Activated CD4-positive, alpha-beta memory T cell treated with anti-CD3 and anti-CD28 coated beads, Interleukin-2, amount 10 ng/mL, durations not matched to agents 7 days and 5 days (primary cell): Measurements from ENCODE around the gene SELENOV. TPM values are rescaled to one million over a fixed set of nuclear protein-coding genes. Genes with fewer than 3 reads are reported as not detected.

Experiments
- CTCF ChIA-PET: fragments of 350-600 bp; sonication (Branson Sonifier 250); formaldehyde crosslinking; loops from one replicate; lab custom pipeline; 2021; ENCODE audit warnings: antibody characterized with exemption, inconsistent platforms; lab: Charles Lee
- POLR2A ChIA-PET: fragments of 350-600 bp; sonication (Branson Sonifier 250); formaldehyde crosslinking; loops from one replicate; lab custom pipeline; 2021; ENCODE audit warnings: antibody characterized with exemption; lab: Charles Lee
- DNase-seq: peaks from one replicate; pipeline ENCODE4 v3.0.0-alpha.2; 2020
- H3K27ac Mint-ChIP-seq: one replicate; pipeline ENCODE4 v1.8.0; 2021; ENCODE audit warnings: mild to moderate bottlenecking, mixed read lengths
- H3K27me3 Mint-ChIP-seq: one replicate; pipeline ENCODE4 v1.8.0; 2021; ENCODE audit warnings: mixed read lengths
- H3K36me3 Mint-ChIP-seq: one replicate; pipeline ENCODE4 v1.8.0; 2021; ENCODE audit warnings: low read depth, mixed read lengths
- H3K4me1 Mint-ChIP-seq: one replicate; pipeline ENCODE4 v1.8.0; 2021; ENCODE audit warnings: mixed read lengths
- H3K4me3 Mint-ChIP-seq: one replicate; pipeline ENCODE4 v1.8.0; 2021; ENCODE audit warnings: mild to moderate bottlenecking, mixed read lengths
- H3K9me3 Mint-ChIP-seq: one replicate; pipeline ENCODE4 v1.8.0; 2021; ENCODE audit warnings: mixed read lengths
- total RNA-seq, 2 experiments: library from RNA; stranded (reverse); gene quantifications; one replicate each; pipeline ENCODE4 v1.2.3, GENCODE V29; 2021

SELENOV gene
- total RNA-seq, 2 experiments from 2014 or later: not detected

- Mint-ChIP-seq H3K36me3 (peaks cover 9% of the 10 kb centered on the region), H3K4me1 (peaks cover 33% of the 10 kb centered on the region), H3K27ac (peak within 1 kb of the TSS; percentile 75), H3K9me3 (no peaks in the 10 kb centered on the region), H3K27me3 (no peaks in the 10 kb centered on the region), H3K4me3 (peak within 1 kb of the TSS; percentile 92)
- CTCF ChIA-PET: interaction anchor here (0.7 to 4.6 kb wide), 20 partner anchors 10 to 412 kb away, joined by 3 to 61 read pairs (median 4); partner anchors contain the start of genes PAF1 and RPS16
- DNase-seq: peak; percentile 96
- POLR2A ChIA-PET: interaction anchor here (0.8 to 2.2 kb wide), 13 partner anchors 9 to 141 kb away, joined by 3 to 17 read pairs (median 4); partner anchors contain the start of genes RPS16 and SUPT5H
Measured at GRCh38 chr19:39532233-39533002, 17.5 kb downstream of the SELENOV start, which contains the start of gene EID2B. EID2B (minus strand) TSS chr19:39532852; CDS start chr19:39532802, 50 bp downstream.

DNA sequence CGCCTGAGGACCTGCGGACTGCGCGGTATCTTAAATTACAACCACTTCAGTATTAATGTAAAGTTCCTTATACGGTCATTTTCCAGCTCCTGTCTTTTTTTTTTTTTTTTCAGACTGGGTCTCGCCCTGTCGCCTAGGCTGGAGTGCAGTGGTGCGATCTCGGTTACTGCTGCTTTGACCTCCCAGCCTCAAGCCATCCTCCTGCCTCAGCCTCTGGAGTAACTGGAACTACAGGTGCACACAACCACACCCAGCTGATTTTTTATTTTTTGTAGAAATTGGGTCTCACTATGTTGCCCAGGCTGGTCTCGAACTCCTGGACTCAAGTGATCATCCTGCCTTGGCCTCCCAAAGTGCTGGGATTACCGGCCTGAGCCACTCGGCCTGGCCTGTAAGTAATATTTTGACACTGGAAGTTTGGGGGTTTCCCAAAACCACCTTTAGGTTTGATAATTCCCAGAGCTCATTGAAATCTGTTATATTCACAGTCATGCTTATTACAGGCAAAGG lies 18.1 kb downstream of the SELENOV start:
- DNase-seq: no peak
- no peaks in the 10 kb centered on the region for H3K9me3 Mint-ChIP-seq
- peaks cover 39% of the 10 kb centered on the region for H3K4me1 Mint-ChIP-seq
- no peaks in the 10 kb centered on the region for H3K27me3 Mint-ChIP-seq
- peak overlapping the region; percentile 75 for H3K27ac Mint-ChIP-seq
- ChIA-PET CTCF (interaction anchor here (0.7 to 4.6 kb wide), 17 partner anchors 11 to 413 kb away, joined by 3 to 61 read pairs (median 4); partner anchors contain the start of genes PAF1, RPS16 and TIMM50), POLR2A (interaction anchor here (1.0 to 2.2 kb wide), 13 partner anchors 9 to 141 kb away, joined by 3 to 17 read pairs (median 4); partner anchors contain the start of genes RPS16 and SUPT5H)
- peaks cover 9% of the 10 kb centered on the region for H3K36me3 Mint-ChIP-seq
- peak overlapping the region; percentile 17 for H3K4me3 Mint-ChIP-seq

GRCh38 chr19:39533791-39534190 lies 18.9 kb downstream of the SELENOV start:
- ChIA-PET CTCF (interaction anchor here (0.6 to 4.6 kb wide), 11 partner anchors 10 to 414 kb away, joined by 3 to 61 read pairs (median 4); partner anchors contain the start of genes PAF1, RPS16 and TIMM50), POLR2A (interaction anchor here (0.9 to 2.2 kb wide), 5 partner anchors 15 to 136 kb away, joined by 3 to 10 read pairs (median 8); partner anchors contain the start of genes RPS16, SUPT5H and TIMM50)
- Mint-ChIP-seq H3K36me3 (peaks cover 8% of the 10 kb centered on the region), H3K27ac (no peak overlapping the region), H3K4me1 (peaks cover 43% of the 10 kb centered on the region), H3K27me3 (no peaks in the 10 kb centered on the region), H3K9me3 (no peaks in the 10 kb centered on the region), H3K4me3 (no peak overlapping the region)
- DNase-seq: no peak

- H3K9me3 Mint-ChIP-seq: no peaks in the 10 kb centered on the region
- peak overlapping the region; percentile 85 for H3K4me3 Mint-ChIP-seq
- peaks cover 11% of the 10 kb centered on the region for H3K36me3 Mint-ChIP-seq
- H3K27me3 Mint-ChIP-seq: no peaks in the 10 kb centered on the region
- peak overlapping the region; percentile 47 for H3K27ac Mint-ChIP-seq
- POLR2A ChIA-PET: interaction anchor here (0.6 to 1.7 kb wide), 9 partner anchors 57 to 148 kb away, joined by 3 to 8 read pairs (median 4); partner anchors contain the start of genes MED29, PAF1, RPS16 and SUPT5H
- CTCF ChIA-PET: interaction anchor here (0.6 to 2.3 kb wide), 7 partner anchors 12 to 253 kb away, joined by 3 to 15 read pairs (median 3); partner anchors contain the start of gene SAMD4B
- H3K4me1 Mint-ChIP-seq: peaks cover 46% of the 10 kb centered on the region
- no peak for DNase-seq
Measured at GRCh38 chr19:39539165-39539517, 24.2 kb downstream of the SELENOV start.

DNA sequence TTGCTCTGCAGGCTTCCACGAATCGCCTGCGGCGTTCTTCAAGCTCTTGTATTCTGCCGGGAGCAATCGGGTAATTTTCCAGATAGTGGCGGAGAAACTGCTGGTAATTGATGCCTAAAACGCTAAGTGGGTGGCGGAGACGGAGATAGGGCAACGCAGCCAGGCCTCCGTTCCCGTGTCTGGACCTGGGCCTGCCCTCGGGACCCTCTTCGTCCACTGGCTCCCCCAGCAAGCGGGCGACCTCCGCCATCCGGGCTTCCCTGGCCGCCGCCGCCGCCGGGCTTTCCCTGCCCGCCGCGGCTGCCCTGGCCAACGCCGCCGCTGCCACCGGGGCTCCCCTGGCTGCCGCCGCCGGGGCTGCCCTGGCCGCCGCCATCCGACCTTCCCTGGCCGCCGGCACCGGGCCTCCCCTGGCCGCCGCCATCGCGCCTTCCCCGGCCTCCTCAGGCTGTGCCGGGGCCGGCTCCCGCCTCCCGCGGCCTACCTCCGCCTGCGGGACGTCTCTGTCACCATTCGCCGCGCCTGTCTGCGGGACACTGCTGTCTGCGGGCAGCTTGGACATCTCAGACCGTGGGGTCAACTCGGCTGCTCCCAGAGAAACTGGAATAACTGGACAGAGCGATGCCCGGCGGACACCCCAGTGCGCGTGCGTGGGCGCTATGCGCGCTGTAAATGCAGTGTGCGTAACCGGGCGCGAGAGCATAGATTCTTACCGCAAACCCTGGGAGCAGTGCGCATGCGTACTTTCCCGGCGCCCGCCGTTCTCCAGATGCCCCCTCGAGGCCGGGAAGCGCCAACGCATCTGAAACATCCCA lies 24.8 kb downstream of the SELENOV start, which contains the start of gene EID2:
EID2 (minus strand) TSS at position 644 of the 815 bp plus-strand sequence; CDS start at position 562, 82 bp downstream.
- ChIA-PET POLR2A (interaction anchor here (0.9 to 1.7 kb wide), 8 partner anchors 58 to 148 kb away, joined by 3 to 8 read pairs (median 4); partner anchors contain the start of genes MED29, PAF1, RPS16 and SUPT5H), CTCF (interaction anchor here (0.6 to 2.3 kb wide), 8 partner anchors 12 to 253 kb away, joined by 3 to 15 read pairs (median 3); partner anchors contain the start of gene SAMD4B)
- peak within 1 kb of the TSS; percentile 94 for H3K4me3 Mint-ChIP-seq
- H3K36me3 Mint-ChIP-seq: peaks cover 11% of the 10 kb centered on the region
- H3K4me1 Mint-ChIP-seq: peaks cover 52% of the 10 kb centered on the region
- H3K27me3 Mint-ChIP-seq: no peaks in the 10 kb centered on the region
- DNase-seq: peak; percentile 96
- peak within 1 kb of the TSS; percentile 89 for H3K27ac Mint-ChIP-seq
- H3K9me3 Mint-ChIP-seq: no peaks in the 10 kb centered on the region

GRCh38 chr19:39540333-39540673 lies 25.4 kb downstream of the SELENOV start:
- DNase-seq: no peak
- ChIA-PET POLR2A (interaction anchor here (1.2 to 1.7 kb wide), 3 partner anchors 97 to 149 kb away, joined by 4 read pairs; partner anchors contain the start of genes MED29, PAF1 and RPS16), CTCF (interaction anchor here (0.6 to 2.3 kb wide), 6 partner anchors 100 to 251 kb away, joined by 3 to 15 read pairs (median 4); partner anchors contain the start of gene SAMD4B)
- Mint-ChIP-seq H3K4me3 (peak overlapping the region; percentile 94), H3K36me3 (peaks cover 11% of the 10 kb centered on the region), H3K9me3 (no peaks in the 10 kb centered on the region), H3K27ac (peak overlapping the region; percentile 89), H3K27me3 (no peaks in the 10 kb centered on the region), H3K4me1 (peaks cover 56% of the 10 kb centered on the region)

GRCh38 chr19:39542206-39542605 lies 27.3 kb downstream of the SELENOV start:
- H3K36me3 Mint-ChIP-seq: peaks cover 8% of the 10 kb centered on the region
- H3K27me3 Mint-ChIP-seq: no peaks in the 10 kb centered on the region
- DNase-seq: no peak
- H3K9me3 Mint-ChIP-seq: no peaks in the 10 kb centered on the region
- H3K4me3 Mint-ChIP-seq: no peak overlapping the region
- CTCF ChIA-PET: interaction anchor here (0.6 to 1.8 kb wide), 5 partner anchors 9 to 663 kb away, joined by 3 to 8 read pairs (median 4); no protein-coding TSS in a partner anchor
- H3K27ac Mint-ChIP-seq: no peak overlapping the region
- POLR2A ChIA-PET: interaction anchor here (1.6 to 2.3 kb wide), 2 partner anchors 10 to 106 kb away, joined by 5 to 6 read pairs; partner anchors contain the start of genes EID2B and RPS16
- peaks cover 56% of the 10 kb centered on the region for H3K4me1 Mint-ChIP-seq

DNA sequence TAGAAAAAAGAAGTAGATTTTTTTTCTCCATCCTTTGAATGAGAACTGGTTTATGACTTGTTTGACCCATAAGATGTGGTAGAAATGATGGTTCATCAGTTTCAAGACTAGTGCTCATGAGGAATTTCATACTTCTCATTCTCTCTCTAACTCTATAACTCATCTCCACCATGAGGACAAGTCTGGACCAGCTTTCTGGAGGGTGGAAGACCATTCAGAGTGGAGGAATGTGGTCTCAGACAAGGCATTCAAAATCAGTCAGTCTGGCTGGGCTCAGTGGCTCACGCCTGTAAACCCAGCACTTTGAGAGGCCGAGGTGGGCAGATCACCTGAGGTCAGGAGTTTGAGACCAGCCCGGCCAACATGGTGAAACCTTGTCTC lies 28.5 kb downstream of the SELENOV start:
- Mint-ChIP-seq H3K27me3 (no peaks in the 10 kb centered on the region), H3K4me1 (peaks cover 45% of the 10 kb centered on the region), H3K9me3 (no peaks in the 10 kb centered on the region), H3K4me3 (no peak overlapping the region), H3K36me3 (peaks cover 4% of the 10 kb centered on the region), H3K27ac (no peak overlapping the region)
- ChIA-PET POLR2A (interaction anchor here (1.2 kb wide), 1 partner anchor 98 kb away, joined by 3 read pairs; the partner anchor contains the start of gene SUPT5H), CTCF (interaction anchor here (1.1 to 1.8 kb wide), 2 partner anchors 11 to 103 kb away, joined by 4 to 8 read pairs; partner anchors contain the start of gene EID2B)
- no peak for DNase-seq

GRCh38 chr19:39544226-39544903 lies 29.4 kb downstream of the SELENOV start:
- no peaks in the 10 kb centered on the region for H3K9me3 Mint-ChIP-seq
- POLR2A ChIA-PET: interaction anchor here (1.0 kb wide), 2 partner anchors 99 to 100 kb away, joined by 3 to 4 read pairs; partner anchors contain the start of gene SUPT5H
- H3K36me3 Mint-ChIP-seq: peaks cover 4% of the 10 kb centered on the region
- no peak for DNase-seq
- peak overlapping the region; percentile 71 for H3K27ac Mint-ChIP-seq
- CTCF ChIA-PET: interaction anchor here (1.1 kb wide), 2 partner anchors 12 kb away, joined by 3 to 4 read pairs; partner anchors contain the start of gene EID2B
- H3K4me3 Mint-ChIP-seq: no peak overlapping the region
- H3K4me1 Mint-ChIP-seq: peaks cover 38% of the 10 kb centered on the region
- no peaks in the 10 kb centered on the region for H3K27me3 Mint-ChIP-seq

GRCh38 chr19:39544911-39545310 lies 30.0 kb downstream of the SELENOV start:
- no peak overlapping the region for H3K4me3 Mint-ChIP-seq

DNA sequence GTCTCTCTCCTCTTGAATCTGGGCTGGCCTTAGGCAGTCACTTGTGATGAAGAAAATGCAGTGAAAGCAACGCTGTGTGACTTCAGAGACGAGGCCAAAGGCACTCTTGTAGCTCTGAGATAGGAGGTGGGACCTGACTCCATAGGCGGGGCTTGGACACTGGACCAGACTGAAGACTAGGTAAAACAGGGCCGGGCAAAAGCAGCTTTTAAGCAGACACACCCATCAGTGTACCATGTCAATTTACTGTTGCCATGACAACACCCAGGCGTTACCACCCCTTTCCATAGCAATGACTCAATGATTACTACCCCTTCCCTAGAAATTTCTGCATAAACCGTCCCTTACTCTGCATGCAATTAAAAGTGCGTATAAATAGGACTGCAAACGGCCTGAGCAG lies 31.7 kb downstream of the SELENOV start:
- peaks cover 33% of the 10 kb centered on the region for H3K4me1 Mint-ChIP-seq
- H3K27ac Mint-ChIP-seq: no peak overlapping the region
- H3K27me3 Mint-ChIP-seq: no peaks in the 10 kb centered on the region
- POLR2A ChIA-PET: no interaction called here
- H3K4me3 Mint-ChIP-seq: no peak overlapping the region
- H3K36me3 Mint-ChIP-seq: no peaks in the 10 kb centered on the region
- DNase-seq: no peak
- CTCF ChIA-PET: interaction anchor here (0.9 to 1.7 kb wide), 2 partner anchors 125 to 298 kb away, joined by 3 to 5 read pairs; no protein-coding TSS in a partner anchor
- H3K9me3 Mint-ChIP-seq: no peaks in the 10 kb centered on the region

More at GRCh38 chr19:39544911-39545310, 30.0 kb downstream of the SELENOV start:
- ChIA-PET CTCF (interaction anchor here (1.1 to 1.7 kb wide), 2 partner anchors 13 to 299 kb away, joined by 3 to 5 read pairs; partner anchors contain the start of gene EID2B), POLR2A (interaction anchor here (0.7 to 1.0 kb wide), 3 partner anchors 12 to 101 kb away, joined by 3 to 4 read pairs (median 3); partner anchors contain the start of genes EID2B and SUPT5H)
- H3K27me3 Mint-ChIP-seq: no peaks in the 10 kb centered on the region
- H3K9me3 Mint-ChIP-seq: no peaks in the 10 kb centered on the region
- peaks cover 38% of the 10 kb centered on the region for H3K4me1 Mint-ChIP-seq
- DNase-seq: no peak
- H3K27ac Mint-ChIP-seq: peak overlapping the region; percentile 71
- peaks cover 3% of the 10 kb centered on the region for H3K36me3 Mint-ChIP-seq
